GM18526 (cell line): ENCODE measurements around the gene ZNF394.

Experiments used
- POLR2A ChIP-seq: IDR thresholded peaks from 3 replicates; pipeline ENCODE4 v1.6.1; 2011; ENCODE audit not compliant: insufficient read length; ENCODE audit errors: extremely low read depth

Gene ZNF394

GRCh38 chr7:99499371-99499720 lies 735 bp downstream of the ZNF394 start:
- no peak for TF ChIP-seq POLR2A

GRCh38 chr7:99498546-99498944 lies 1.5 kb downstream of the ZNF394 start:
- TF ChIP-seq POLR2A = no peak

- no peak for TF ChIP-seq POLR2A
Measured at GRCh38 chr7:99497766-99498545, 2.1 kb downstream of the ZNF394 start.

GRCh38 chr7:99493823-99494222 lies 6.3 kb downstream of the ZNF394 start:
- no peak for TF ChIP-seq POLR2A

GRCh38 chr7:99490878-99491277 lies 9.2 kb downstream of the ZNF394 start:
- no peak for TF ChIP-seq POLR2A

GRCh38 chr7:99489235-99489634 lies 10.8 kb downstream of the ZNF394 start:
- no peak for TF ChIP-seq POLR2A

GRCh38 chr7:99485094-99485493 lies 15.0 kb downstream of the ZNF394 start:
- TF ChIP-seq POLR2A = no peak

GRCh38 chr7:99478464-99479440 lies 21.3 kb downstream of the ZNF394 start:
- no peak for TF ChIP-seq POLR2A

- TF ChIP-seq POLR2A = no peak
Measured at GRCh38 chr7:99476107-99476506, 24.0 kb downstream of the ZNF394 start.

- TF ChIP-seq POLR2A = no peak
Measured at GRCh38 chr7:99473315-99473596, 26.8 kb downstream of the ZNF394 start.

- TF ChIP-seq POLR2A = peak; percentile 84
Measured at GRCh38 chr7:99472561-99473314, 27.3 kb downstream of the ZNF394 start, which contains the start of gene ZNF789. Gene ZNF789, plus strand, starts transcription at chr7:99472890. Its CDS starts 3,567 bp downstream, at chr7:99476457.

- no peak for TF ChIP-seq POLR2A
Measured at GRCh38 chr7:99469381-99470065, 30.6 kb downstream of the ZNF394 start.

- TF ChIP-seq POLR2A = no peak
Measured at GRCh38 chr7:99468336-99468918, 31.7 kb downstream of the ZNF394 start.

- TF ChIP-seq POLR2A = no peak
Measured at GRCh38 chr7:99465421-99465768, 34.7 kb downstream of the ZNF394 start.

GRCh38 chr7:99461221-99461620 lies 38.9 kb downstream of the ZNF394 start:
- no peak for TF ChIP-seq POLR2A
